ENCODE measurements around the gene EIF3J.
"Not testable (repeated sequence)": the region's sequence is repeated elsewhere in the genome, so short reads cannot be mapped to it uniquely, and the experiment has no call there.

DNA sequence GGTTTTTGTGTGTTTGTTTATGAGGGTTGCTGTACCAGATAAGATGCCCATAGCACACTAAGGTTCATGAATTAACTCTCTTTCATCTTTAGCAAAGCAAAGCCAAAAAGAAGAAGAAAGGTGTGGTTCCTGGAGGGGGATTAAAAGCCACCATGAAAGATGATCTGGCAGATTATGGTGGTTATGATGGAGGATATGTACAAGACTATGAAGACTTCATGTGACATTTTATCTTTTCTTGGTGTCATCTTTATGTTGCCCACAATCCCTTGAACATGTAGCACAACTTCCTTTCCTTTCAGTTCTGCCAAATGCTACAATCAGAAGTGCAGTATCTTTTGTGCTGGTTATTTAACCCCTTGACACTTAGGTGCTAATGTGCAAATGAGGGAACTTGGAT, 24.0 kb downstream of the EIF3J start:
- TF ChIP-seq, protein P1, sequence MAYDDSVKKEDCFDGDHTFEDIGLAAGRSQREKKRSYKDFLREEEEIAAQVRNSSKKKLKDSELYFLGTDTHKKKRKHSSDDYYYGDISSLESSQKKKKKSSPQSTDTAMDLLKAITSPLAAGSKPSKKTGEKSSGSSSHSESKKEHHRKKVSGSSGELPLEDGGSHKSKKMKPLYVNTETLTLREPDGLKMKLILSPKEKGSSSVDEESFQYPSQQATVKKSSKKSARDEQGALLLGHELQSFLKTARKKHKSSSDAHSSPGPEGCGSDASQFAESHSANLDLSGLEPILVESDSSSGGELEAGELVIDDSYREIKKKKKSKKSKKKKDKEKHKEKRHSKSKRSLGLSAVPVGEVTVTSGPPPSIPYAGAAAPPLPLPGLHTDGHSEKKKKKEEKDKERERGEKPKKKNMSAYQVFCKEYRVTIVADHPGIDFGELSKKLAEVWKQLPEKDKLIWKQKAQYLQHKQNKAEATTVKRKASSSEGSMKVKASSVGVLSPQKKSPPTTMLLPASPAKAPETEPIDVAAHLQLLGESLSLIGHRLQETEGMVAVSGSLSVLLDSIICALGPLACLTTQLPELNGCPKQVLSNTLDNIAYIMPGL (CRISPR knock-in tag; IDR thresholded peaks at IDR 0.05; ENCODE audit: borderline replicate concordance) = not testable (repeated sequence)
- TF ChIP-seq ZFP36 (IDR thresholded peaks at IDR 0.05; ENCODE audit: borderline replicate concordance, partially characterized antibody); HDAC2 (IDR thresholded peaks at IDR 0.05); MAFK (IDR thresholded peaks at IDR 0.05; ENCODE audit: partially characterized antibody); POLR2A (IDR thresholded peaks at IDR 0.05; ENCODE audit: low read length); PHF8 (IDR thresholded peaks at IDR 0.05; ENCODE audit: borderline replicate concordance, low read depth); CEBPB (IDR thresholded peaks at IDR 0.05); EP300 (IDR thresholded peaks at IDR 0.05): not testable (repeated sequence)
- TF ChIP-seq, protein P2, sequence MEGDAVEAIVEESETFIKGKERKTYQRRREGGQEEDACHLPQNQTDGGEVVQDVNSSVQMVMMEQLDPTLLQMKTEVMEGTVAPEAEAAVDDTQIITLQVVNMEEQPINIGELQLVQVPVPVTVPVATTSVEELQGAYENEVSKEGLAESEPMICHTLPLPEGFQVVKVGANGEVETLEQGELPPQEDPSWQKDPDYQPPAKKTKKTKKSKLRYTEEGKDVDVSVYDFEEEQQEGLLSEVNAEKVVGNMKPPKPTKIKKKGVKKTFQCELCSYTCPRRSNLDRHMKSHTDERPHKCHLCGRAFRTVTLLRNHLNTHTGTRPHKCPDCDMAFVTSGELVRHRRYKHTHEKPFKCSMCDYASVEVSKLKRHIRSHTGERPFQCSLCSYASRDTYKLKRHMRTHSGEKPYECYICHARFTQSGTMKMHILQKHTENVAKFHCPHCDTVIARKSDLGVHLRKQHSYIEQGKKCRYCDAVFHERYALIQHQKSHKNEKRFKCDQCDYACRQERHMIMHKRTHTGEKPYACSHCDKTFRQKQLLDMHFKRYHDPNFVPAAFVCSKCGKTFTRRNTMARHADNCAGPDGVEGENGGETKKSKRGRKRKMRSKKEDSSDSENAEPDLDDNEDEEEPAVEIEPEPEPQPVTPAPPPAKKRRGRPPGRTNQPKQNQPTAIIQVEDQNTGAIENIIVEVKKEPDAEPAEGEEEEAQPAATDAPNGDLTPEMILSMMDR (IDR thresholded peaks at IDR 0.05) = not testable (repeated sequence)
- TF ChIP-seq, protein P3, sequence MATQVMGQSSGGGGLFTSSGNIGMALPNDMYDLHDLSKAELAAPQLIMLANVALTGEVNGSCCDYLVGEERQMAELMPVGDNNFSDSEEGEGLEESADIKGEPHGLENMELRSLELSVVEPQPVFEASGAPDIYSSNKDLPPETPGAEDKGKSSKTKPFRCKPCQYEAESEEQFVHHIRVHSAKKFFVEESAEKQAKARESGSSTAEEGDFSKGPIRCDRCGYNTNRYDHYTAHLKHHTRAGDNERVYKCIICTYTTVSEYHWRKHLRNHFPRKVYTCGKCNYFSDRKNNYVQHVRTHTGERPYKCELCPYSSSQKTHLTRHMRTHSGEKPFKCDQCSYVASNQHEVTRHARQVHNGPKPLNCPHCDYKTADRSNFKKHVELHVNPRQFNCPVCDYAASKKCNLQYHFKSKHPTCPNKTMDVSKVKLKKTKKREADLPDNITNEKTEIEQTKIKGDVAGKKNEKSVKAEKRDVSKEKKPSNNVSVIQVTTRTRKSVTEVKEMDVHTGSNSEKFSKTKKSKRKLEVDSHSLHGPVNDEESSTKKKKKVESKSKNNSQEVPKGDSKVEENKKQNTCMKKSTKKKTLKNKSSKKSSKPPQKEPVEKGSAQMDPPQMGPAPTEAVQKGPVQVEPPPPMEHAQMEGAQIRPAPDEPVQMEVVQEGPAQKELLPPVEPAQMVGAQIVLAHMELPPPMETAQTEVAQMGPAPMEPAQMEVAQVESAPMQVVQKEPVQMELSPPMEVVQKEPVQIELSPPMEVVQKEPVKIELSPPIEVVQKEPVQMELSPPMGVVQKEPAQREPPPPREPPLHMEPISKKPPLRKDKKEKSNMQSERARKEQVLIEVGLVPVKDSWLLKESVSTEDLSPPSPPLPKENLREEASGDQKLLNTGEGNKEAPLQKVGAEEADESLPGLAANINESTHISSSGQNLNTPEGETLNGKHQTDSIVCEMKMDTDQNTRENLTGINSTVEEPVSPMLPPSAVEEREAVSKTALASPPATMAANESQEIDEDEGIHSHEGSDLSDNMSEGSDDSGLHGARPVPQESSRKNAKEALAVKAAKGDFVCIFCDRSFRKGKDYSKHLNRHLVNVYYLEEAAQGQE (IDR thresholded peaks at IDR 0.05) = not testable (repeated sequence)

Data from A549 (cell line).